Smooth muscle cell (in vitro differentiated cells): ENCODE data around the gene DGCR2. TPM values are rescaled to one million over a fixed set of nuclear protein-coding genes. Genes with fewer than 3 reads are reported as not detected.
"Not testable (repeated sequence)": the region's sequence is repeated elsewhere in the genome, so short reads cannot be mapped to it uniquely, and the experiment has no call there.

Experiments used
- DNase-seq: peaks from one replicate; lab custom pipeline; 2025; ENCODE audit not compliant: unreplicated experiment; lab: John Stamatoyannopoulos, UW
- H2AFZ ChIP-seq: fragments of 200-600 bp; sonication (generic); 2 replicates; pipeline ENCODE4 v1.6.0; 2016; ENCODE audit warnings: antibody characterized with exemption, low read depth, mild to moderate bottlenecking
- H3F3A ChIP-seq: fragments of 200-600 bp; sonication (generic); 2 replicates; pipeline ENCODE4 v1.6.0; 2017; ENCODE audit warnings: antibody characterized with exemption, low read depth
- H3K27ac ChIP-seq: fragments of 200-600 bp; sonication (generic); 2 replicates; pipeline ENCODE4 v1.5.1; 2016; ENCODE audit warnings: low read depth, mild to moderate bottlenecking
- H3K27me3 ChIP-seq: fragments of 200-600 bp; sonication (generic); 2 replicates; pipeline ENCODE4 v1.6.1; 2016; ENCODE audit warnings: low read depth, mild to moderate bottlenecking
- H3K36me3 ChIP-seq: fragments of 200-600 bp; sonication (generic); 2 replicates; pipeline ENCODE4 v1.5.1; 2016; ENCODE audit warnings: low read depth
- H3K4me1 ChIP-seq: fragments of 200-600 bp; sonication (generic); 2 replicates; pipeline ENCODE4 v1.5.1; 2016; ENCODE audit warnings: low read depth
- H3K4me2 ChIP-seq: fragments of 200-600 bp; sonication (generic); 2 replicates; pipeline ENCODE4 v1.6.0; 2016; ENCODE audit warnings: mild to moderate bottlenecking
- H3K4me3 ChIP-seq: fragments of 200-600 bp; sonication (generic); 2 replicates; pipeline ENCODE4 v1.5.1; 2016; ENCODE audit warnings: mild to moderate bottlenecking
- H3K79me2 ChIP-seq: fragments of 200-600 bp; sonication (generic); 2 replicates; pipeline ENCODE4 v1.6.0; 2016; ENCODE audit warnings: low read depth, mild to moderate bottlenecking
- H3K9ac ChIP-seq: fragments of 200-600 bp; sonication (generic); 2 replicates; pipeline ENCODE4 v1.6.0; 2016; ENCODE audit warnings: low read depth
- H3K9me3 ChIP-seq: fragments of 200-600 bp; sonication (generic); replicated peaks from 2 replicates; pipeline ENCODE4 v1.5.1; 2016; ENCODE audit warnings: low read depth
- H4K20me1 ChIP-seq: fragments of 200-600 bp; sonication (generic); 2 replicates; pipeline ENCODE4 v1.6.0; 2016; ENCODE audit warnings: low read depth
- WGBS: methylation state at CpG from one replicate; pipeline ENCODE4 v1.1.7; 2016; ENCODE audit warnings: low lambda C conversion rate; 5-methylcytosine and 5-hydroxymethylcytosine counted together
- polyA plus RNA-seq: library from polyadenylated mRNA; unstranded; fragments of >200 nt; fragmentation: Nextera tagmentation; extraction: Ambion mirVana; gene quantifications from 2 replicates; pipeline ENCODE4 v1.2.1, GENCODE V29; 2016
- total RNA-seq: library from RNA; depleted of rRNA; stranded (reverse); fragments of >200 nt; gene quantifications from 2 replicates; pipeline ENCODE4 v1.2.3, GENCODE V29; 2014
- TF ChIP-seq, protein P1 (sequence below): fragments of 200-600 bp; sonication (generic); IDR thresholded peaks from 2 replicates; pipeline ENCODE4 v1.5.1; 2017; ENCODE audit warnings: borderline replicate concordance, mild to moderate bottlenecking, antibody characterized with exemption; ENCODE audit not compliant: insufficient read depth, poor library complexity, severe bottlenecking

Gene DGCR2
- total and polyA plus RNA-seq, 2 experiments from 2014 or later: 46.7 to 53.2 TPM

DNA sequence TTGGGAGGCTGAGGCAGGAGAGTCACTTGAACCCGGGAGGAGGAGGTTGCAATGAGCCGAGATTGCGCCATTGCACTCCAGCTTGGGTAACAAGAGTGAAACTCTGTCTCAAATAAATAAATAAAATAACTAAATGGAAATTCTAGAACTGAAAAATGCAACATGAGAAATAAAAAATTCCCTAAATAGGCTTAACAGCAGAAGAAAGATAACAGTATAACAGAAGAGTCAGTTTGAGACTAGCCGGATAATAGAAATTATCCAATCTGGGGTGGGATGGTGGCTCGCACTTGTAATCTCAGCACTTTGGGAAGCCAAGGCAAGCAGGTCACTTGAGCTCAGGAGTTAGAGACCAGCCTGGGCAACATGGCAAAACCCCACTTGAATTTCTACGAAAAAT is 42.2 kb upstream of the DGCR2 start:
- TF ChIP-seq, protein P1, sequence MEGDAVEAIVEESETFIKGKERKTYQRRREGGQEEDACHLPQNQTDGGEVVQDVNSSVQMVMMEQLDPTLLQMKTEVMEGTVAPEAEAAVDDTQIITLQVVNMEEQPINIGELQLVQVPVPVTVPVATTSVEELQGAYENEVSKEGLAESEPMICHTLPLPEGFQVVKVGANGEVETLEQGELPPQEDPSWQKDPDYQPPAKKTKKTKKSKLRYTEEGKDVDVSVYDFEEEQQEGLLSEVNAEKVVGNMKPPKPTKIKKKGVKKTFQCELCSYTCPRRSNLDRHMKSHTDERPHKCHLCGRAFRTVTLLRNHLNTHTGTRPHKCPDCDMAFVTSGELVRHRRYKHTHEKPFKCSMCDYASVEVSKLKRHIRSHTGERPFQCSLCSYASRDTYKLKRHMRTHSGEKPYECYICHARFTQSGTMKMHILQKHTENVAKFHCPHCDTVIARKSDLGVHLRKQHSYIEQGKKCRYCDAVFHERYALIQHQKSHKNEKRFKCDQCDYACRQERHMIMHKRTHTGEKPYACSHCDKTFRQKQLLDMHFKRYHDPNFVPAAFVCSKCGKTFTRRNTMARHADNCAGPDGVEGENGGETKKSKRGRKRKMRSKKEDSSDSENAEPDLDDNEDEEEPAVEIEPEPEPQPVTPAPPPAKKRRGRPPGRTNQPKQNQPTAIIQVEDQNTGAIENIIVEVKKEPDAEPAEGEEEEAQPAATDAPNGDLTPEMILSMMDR: no peak
- Histone ChIP-seq H4K20me1 (no peaks in the 10 kb centered on the region), H3K4me3 (no peak overlapping the region), H3K27me3 (peaks cover 53% of the 10 kb centered on the region), H3K9me3 (no peaks in the 10 kb centered on the region), H3K9ac (no peak overlapping the region), H2AFZ (no peak overlapping the region), H3F3A (no peaks in the 10 kb centered on the region), H3K4me1 (peaks cover 5% of the 10 kb centered on the region), H3K36me3 (no peaks in the 10 kb centered on the region), H3K79me2 (no peaks in the 10 kb centered on the region), H3K27ac (no peak overlapping the region), H3K4me2 (no peak overlapping the region)
- no peak for DNase-seq
- 95% methylated on average over 6 of the region's 6 CpGs for WGBS

DNA sequence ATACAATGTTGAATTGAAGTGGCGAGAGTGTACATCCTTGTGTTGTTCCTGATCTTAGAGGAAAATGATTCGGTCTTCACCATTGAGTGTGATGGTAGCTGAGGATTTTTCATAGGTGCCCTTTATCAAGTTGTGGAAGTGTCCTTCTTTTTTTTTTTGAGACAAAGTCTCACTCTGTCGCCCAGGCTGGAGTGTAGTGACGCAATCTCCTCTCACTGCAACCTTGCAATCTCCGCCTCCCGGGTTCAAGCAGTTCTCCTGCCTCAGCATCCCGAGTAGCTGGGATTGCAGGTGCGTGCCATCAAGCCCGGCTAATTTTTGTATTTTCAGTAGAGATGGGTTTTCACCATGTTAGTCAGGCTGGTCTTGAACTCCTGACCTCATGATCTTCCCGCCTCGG is 36.4 kb upstream of the DGCR2 start:
- DNase-seq: not testable (repeated sequence)
- WGBS: 90% methylated on average over 11 of the region's 11 CpGs

DNA sequence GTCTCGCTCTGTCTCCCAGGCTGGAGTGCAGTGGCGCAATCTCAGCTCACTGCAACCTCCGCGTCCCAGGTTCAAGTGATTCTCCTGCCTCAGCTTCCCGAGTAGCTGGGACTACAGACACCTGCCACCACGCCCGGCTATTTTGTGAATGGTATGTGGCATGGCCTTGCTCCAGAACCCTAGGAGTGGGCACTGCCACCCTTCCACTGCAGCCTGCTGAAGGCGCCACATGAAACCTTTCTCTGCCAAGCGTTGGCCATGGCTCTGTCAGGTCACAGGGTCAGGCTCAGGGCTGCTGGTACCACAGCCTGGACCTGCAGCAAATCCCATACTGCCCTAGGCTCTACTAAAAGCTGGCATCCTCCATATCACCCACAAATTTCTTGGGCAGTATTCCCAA is 33.9 kb upstream of the DGCR2 start:
- 87% methylated on average over 9 of the region's 9 CpGs for WGBS
- not testable (repeated sequence) for H3K27ac ChIP-seq, H3K79me2 ChIP-seq, DNase-seq, H3K4me1 ChIP-seq, H3F3A ChIP-seq, H3K9ac ChIP-seq, H3K36me3 ChIP-seq, H4K20me1 ChIP-seq, H3K4me3 ChIP-seq, H3K4me2 ChIP-seq, H2AFZ ChIP-seq, H3K9me3 ChIP-seq
- peaks cover 29% of the 10 kb centered on the region for H3K27me3 ChIP-seq

More for the DNA sequence above, 36.4 kb upstream of the DGCR2 start:
- H3K4me1 ChIP-seq, H2AFZ ChIP-seq, H3K36me3 ChIP-seq, H3K4me3 ChIP-seq, H3K27ac ChIP-seq, H3F3A ChIP-seq, H3K4me2 ChIP-seq, H3K79me2 ChIP-seq, H3K9ac ChIP-seq, H4K20me1 ChIP-seq, H3K9me3 ChIP-seq: not testable (repeated sequence)
- H3K27me3 ChIP-seq: peaks cover 17% of the 10 kb centered on the region

DNA sequence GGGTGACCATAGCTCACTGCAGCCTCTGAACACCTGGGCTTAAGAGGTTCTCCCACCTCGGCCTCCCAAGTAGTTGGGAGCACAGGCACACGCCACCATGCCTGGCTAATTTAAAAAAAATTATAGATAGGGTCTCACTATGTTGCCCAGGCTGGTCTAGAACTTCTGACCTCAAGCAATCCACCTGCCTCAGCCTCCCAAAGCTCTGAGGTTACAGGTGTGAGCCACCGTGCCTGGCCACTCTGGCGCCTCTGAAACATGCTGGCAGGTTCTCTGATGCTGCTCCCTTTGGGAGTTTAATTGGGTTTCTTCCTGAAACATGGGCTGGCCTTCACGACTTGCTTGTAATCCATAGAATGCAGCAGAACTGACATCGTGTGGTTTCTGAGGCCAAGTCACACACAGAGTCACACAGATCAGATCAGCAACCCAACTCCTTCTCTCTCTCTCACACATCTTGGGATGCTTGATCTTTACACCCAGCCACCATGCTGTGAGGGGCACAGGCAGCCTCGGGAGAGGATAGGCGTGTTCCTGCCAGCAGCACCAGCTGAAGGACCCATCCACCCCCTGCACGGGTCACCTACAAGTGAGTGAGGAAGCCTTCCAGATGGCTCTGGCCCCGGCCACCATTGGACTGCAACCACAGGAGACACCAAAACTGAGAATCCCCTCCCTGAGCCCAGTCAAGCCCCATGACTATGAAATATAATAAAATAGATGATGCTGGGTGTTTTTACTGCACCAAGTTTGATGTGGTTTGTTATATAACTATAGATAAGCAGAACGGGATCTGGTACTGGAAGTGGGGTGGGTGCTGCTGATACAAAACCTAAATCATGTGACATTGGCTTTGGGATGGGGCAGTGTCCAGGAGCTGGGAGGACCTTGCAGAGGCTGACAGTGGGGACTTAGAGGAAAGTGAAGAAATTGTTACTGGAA is 31.0 kb upstream of the DGCR2 start:
- DNase-seq: no peak
- no peaks in the 10 kb centered on the region for H3K79me2 ChIP-seq
- WGBS: 71% methylated on average over 11 of the region's 11 CpGs
- no peaks in the 10 kb centered on the region for H3K36me3 ChIP-seq
- H3K4me3 ChIP-seq: no peak overlapping the region
- no peaks in the 10 kb centered on the region for H3F3A ChIP-seq
- TF ChIP-seq, protein P1: no peak
- no peaks in the 10 kb centered on the region for H4K20me1 ChIP-seq
- peaks cover 53% of the 10 kb centered on the region for H3K27me3 ChIP-seq
- no peak overlapping the region for H3K9ac ChIP-seq
- H3K9me3 ChIP-seq: no peaks in the 10 kb centered on the region
- H3K4me2 ChIP-seq: no peak overlapping the region
- no peaks in the 10 kb centered on the region for H3K4me1 ChIP-seq
- no peak overlapping the region for H3K27ac ChIP-seq
- no peak overlapping the region for H2AFZ ChIP-seq
